EL (cell line): ENCODE measurements around the gene COL4A1.

Experiments
- DNase-seq: peaks from one replicate; pipeline ENCODE4 v3.0.0-alpha.2; 2016

COL4A1 gene

GRCh38 chr13:110105136-110105535 is 201.8 kb downstream of the COL4A1 start:
- no peak for DNase-seq

- no peak for DNase-seq
These were observed 203.4 kb downstream of the COL4A1 start for GRCh38 chr13:110103534-110103933.

GRCh38 chr13:110103026-110103425 is 203.9 kb downstream of the COL4A1 start:
- no peak for DNase-seq

- DNase-seq = no peak
These were observed 204.9 kb downstream of the COL4A1 start for GRCh38 chr13:110102053-110102452.

GRCh38 chr13:110099922-110100321 is 207.0 kb downstream of the COL4A1 start:
- no peak for DNase-seq
